Measurements from ENCODE around the gene NBEAL2. TPM values are rescaled to one million over a fixed set of nuclear protein-coding genes. Genes with fewer than 3 reads are reported as not detected.
A peak's percentile ranks its signal among the peaks of the same experiment; 100 is the strongest.

The NBEAL2 gene
- total RNA-seq, 1 experiment from 2014 or later, result 80.0 TPM

GRCh38 chr3:46997453-46998091 is 18.1 kb downstream of the NBEAL2 start:
- Mint-ChIP-seq H3K9me3 (no peaks in the 10 kb centered on the region), H3K36me3 (peaks cover 6% of the 10 kb centered on the region; the same call in 1 of the 2 replicates), H3K27me3 (ENCODE audit: low read depth) (no peaks in the 10 kb centered on the region), H3K4me3 (no peak overlapping the region), H3K27ac (no peak overlapping the region), H3K4me1 (peaks cover 3% of the 10 kb centered on the region)
- ATAC-seq, result no peak
- ChIA-PET POLR2A (interaction anchor here (0.6 to 1.2 kb wide), 3 partner anchors 16 to 146 kb away, joined by 3 read pairs; no protein-coding TSS in a partner anchor), CTCF (interaction anchor here (0.9 to 4.0 kb wide), 16 partner anchors 10 to 383 kb away, joined by 3 to 59 read pairs (median 6); partner anchors contain the start of genes CCDC12 and PTPN23)
- no peak for DNase-seq (ENCODE audit: low spot score)
- TF ChIP-seq ZNF138 (CRISPR knock-in tag; conservative IDR thresholded peaks at IDR 0.05), result no peak
- no peak for TF ChIP-seq TCF7 (CRISPR knock-in tag; IDR thresholded peaks at IDR 0.05; ENCODE audit: low read depth)

GRCh38 chr3:46998121-46998851 is 18.8 kb downstream of the NBEAL2 start:
- Mint-ChIP-seq H3K36me3 (peaks cover 6% of the 10 kb centered on the region; the same call in 1 of the 2 replicates), H3K9me3 (no peaks in the 10 kb centered on the region), H3K4me3 (no peak overlapping the region), H3K4me1 (peaks cover 3% of the 10 kb centered on the region), H3K27me3 (ENCODE audit: low read depth) (no peaks in the 10 kb centered on the region), H3K27ac (peak overlapping the region; percentile 94)
- ChIA-PET POLR2A (interaction anchor here (0.6 to 1.2 kb wide), 5 partner anchors 11 to 365 kb away, joined by 3 read pairs; no protein-coding TSS in a partner anchor), CTCF (interaction anchor here (0.6 to 4.0 kb wide), 24 partner anchors 10 to 382 kb away, joined by 3 to 59 read pairs (median 5); partner anchors contain the start of genes CCDC12, NBEAL2 and PTPN23)
- DNase-seq (ENCODE audit: low spot score) (peak; percentile 93), ATAC-seq (peak; percentile 86)
- TF ChIP-seq ZNF512 (CRISPR knock-in tag; IDR thresholded peaks at IDR 0.05; ENCODE audit: borderline replicate concordance) (no peak), E2F5 (CRISPR knock-in tag; IDR thresholded peaks at IDR 0.05) (no peak), GTF2I (CRISPR knock-in tag; conservative IDR thresholded peaks at IDR 0.05) (no peak), ZBTB43 (CRISPR knock-in tag; IDR thresholded peaks at IDR 0.05) (no peak), ZNF423 (CRISPR knock-in tag; IDR thresholded peaks at IDR 0.05) (no peak), E2F4 (CRISPR knock-in tag; IDR thresholded peaks at IDR 0.05; ENCODE audit: borderline replicate concordance, low read depth) (no peak), ERG (CRISPR knock-in tag; IDR thresholded peaks at IDR 0.05) (no peak), MXD4 (CRISPR knock-in tag; IDR thresholded peaks at IDR 0.05; ENCODE audit: borderline replicate concordance) (no peak), HMGXB4 (CRISPR knock-in tag; IDR thresholded peaks at IDR 0.05) (peak; percentile 55; the same call in 1 of the 2 replicates), NFE2L1 (CRISPR knock-in tag; IDR thresholded peaks at IDR 0.05) (no peak), TCF7 (CRISPR knock-in tag; IDR thresholded peaks at IDR 0.05; ENCODE audit: low read depth) (no peak), GRHL2 (CRISPR knock-in tag; IDR thresholded peaks at IDR 0.05; ENCODE audit: insufficient replicate concordance, severe bottlenecking) (no peak), MLX (CRISPR knock-in tag; IDR thresholded peaks at IDR 0.05) (no peak), SMAD4 (CRISPR knock-in tag; IDR thresholded peaks at IDR 0.05) (no peak), IRF2 (CRISPR knock-in tag; IDR thresholded peaks at IDR 0.05; ENCODE audit: borderline replicate concordance, low read depth) (no peak), RORB (CRISPR knock-in tag; IDR thresholded peaks at IDR 0.05) (no peak), MAX (CRISPR knock-in tag; IDR thresholded peaks at IDR 0.05) (peak; percentile 55; the same call in 1 of the 2 replicates), CDX4 (CRISPR knock-in tag; IDR thresholded peaks at IDR 0.05; ENCODE audit: borderline replicate concordance) (no peak), SP1 (CRISPR knock-in tag; conservative IDR thresholded peaks at IDR 0.05) (peak; percentile 49; the same call in 1 of the 2 replicates), FOXJ3 (CRISPR knock-in tag; IDR thresholded peaks at IDR 0.05; ENCODE audit: borderline replicate concordance) (no peak)

Measured in WTC11 (cell line).